PC-3 (cell line): ENCODE data around the gene C4orf17.

Source experiments
- CTCF ChIP-seq: fragments of 300-600 bp; sonication (generic); conservative IDR thresholded peaks from 2 replicates; pipeline ENCODE4 v1.5.1; 2017; ENCODE audit warnings: antibody characterized with exemption, low read depth, mild to moderate bottlenecking, low read length
- EZH2phosphoT487 ChIP-seq: fragments of 300-600 bp; sonication (generic); IDR thresholded peaks from 2 replicates; pipeline ENCODE4 v1.6.1; 2018; ENCODE audit warnings: mild to moderate bottlenecking, antibody characterized with exemption, low read length, borderline replicate concordance

GRCh38 chr4:99586322-99586721, 75.5 kb downstream of the C4orf17 start:
- TF ChIP-seq CTCF: no peak
- TF ChIP-seq EZH2phosphoT487: no peak
